Measurements from ENCODE around the gene PDE8B.

GRCh38 chr5:77194762-77195161 lies 15.7 kb upstream of the PDE8B start:
- TF ChIP-seq CTCF (IDR thresholded peaks at IDR 0.05) (no peak), POLR2AphosphoS5 (IDR thresholded peaks at IDR 0.05) (no peak), POLR2A (IDR thresholded peaks at IDR 0.05) (no peak)
